SK-N-SH (cell line): ENCODE data around the gene CFAP20.

Experiments
- EP300 ChIP-seq, 2 experiments: IDR thresholded peaks; 2 replicates each; pipeline versions ENCODE4 v1.4.0 to v1.6.1; 2012; ENCODE audit warnings: borderline replicate concordance in 1 of 2, low read depth in 1 of 2, low read length in 1 of 2
- JUND ChIP-seq: IDR thresholded peaks from 2 replicates; pipeline ENCODE4 v1.4.0; 2012
- SIN3A ChIP-seq: IDR thresholded peaks from 2 replicates; pipeline ENCODE4 v1.6.1; 2012; ENCODE audit warnings: low read depth, mild to moderate bottlenecking, low read length, moderate library complexity, borderline replicate concordance
- TCF12 ChIP-seq: IDR thresholded peaks from 2 replicates; pipeline ENCODE4 v1.4.0; 2012
- TF ChIP-seq, protein P1 (sequence below): IDR thresholded peaks from 2 replicates; pipeline ENCODE4 v1.4.0; 2012; ENCODE audit warnings: low read depth, borderline replicate concordance
- TF ChIP-seq, protein P2 (sequence below): fragments of 200-600 bp; sonication (generic); IDR thresholded peaks from 2 replicates; pipeline ENCODE4 v1.6.1; 2017; ENCODE audit warnings: antibody characterized with exemption, mild to moderate bottlenecking, moderate library complexity

DNA sequence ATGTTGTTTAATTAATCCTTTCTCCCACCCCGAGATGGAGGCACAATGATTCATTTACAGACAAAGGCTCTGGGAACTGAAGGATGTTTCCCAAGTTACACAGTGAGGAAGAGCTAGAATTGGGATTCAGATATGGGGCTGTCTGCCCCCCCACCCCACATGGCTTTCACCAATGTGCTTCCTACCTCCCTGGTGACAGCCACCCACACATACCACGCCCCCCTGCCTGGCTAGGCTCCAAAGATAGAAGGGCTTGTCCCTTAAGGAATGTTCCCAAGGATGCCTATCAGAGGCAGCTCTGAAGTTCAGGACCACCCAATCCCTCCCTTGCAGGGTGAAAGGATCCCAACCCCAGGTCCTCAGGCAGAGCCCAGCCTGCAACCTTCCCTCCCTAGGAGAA is 32.9 kb downstream of the CFAP20 start:
- TF ChIP-seq, protein P1, sequence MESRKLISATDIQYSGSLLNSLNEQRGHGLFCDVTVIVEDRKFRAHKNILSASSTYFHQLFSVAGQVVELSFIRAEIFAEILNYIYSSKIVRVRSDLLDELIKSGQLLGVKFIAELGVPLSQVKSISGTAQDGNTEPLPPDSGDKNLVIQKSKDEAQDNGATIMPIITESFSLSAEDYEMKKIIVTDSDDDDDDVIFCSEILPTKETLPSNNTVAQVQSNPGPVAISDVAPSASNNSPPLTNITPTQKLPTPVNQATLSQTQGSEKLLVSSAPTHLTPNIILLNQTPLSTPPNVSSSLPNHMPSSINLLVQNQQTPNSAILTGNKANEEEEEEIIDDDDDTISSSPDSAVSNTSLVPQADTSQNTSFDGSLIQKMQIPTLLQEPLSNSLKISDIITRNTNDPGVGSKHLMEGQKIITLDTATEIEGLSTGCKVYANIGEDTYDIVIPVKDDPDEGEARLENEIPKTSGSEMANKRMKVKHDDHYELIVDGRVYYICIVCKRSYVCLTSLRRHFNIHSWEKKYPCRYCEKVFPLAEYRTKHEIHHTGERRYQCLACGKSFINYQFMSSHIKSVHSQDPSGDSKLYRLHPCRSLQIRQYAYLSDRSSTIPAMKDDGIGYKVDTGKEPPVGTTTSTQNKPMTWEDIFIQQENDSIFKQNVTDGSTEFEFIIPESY: no peak
- TF ChIP-seq JUND (no peak), TCF12 (no peak), EP300 (IDR thresholded peaks at IDR 0.05; ENCODE audit: borderline replicate concordance in 1 of 2, low read depth in 1 of 2, low read length in 1 of 2) (no peak), SIN3A (no peak)
- TF ChIP-seq, protein P2, sequence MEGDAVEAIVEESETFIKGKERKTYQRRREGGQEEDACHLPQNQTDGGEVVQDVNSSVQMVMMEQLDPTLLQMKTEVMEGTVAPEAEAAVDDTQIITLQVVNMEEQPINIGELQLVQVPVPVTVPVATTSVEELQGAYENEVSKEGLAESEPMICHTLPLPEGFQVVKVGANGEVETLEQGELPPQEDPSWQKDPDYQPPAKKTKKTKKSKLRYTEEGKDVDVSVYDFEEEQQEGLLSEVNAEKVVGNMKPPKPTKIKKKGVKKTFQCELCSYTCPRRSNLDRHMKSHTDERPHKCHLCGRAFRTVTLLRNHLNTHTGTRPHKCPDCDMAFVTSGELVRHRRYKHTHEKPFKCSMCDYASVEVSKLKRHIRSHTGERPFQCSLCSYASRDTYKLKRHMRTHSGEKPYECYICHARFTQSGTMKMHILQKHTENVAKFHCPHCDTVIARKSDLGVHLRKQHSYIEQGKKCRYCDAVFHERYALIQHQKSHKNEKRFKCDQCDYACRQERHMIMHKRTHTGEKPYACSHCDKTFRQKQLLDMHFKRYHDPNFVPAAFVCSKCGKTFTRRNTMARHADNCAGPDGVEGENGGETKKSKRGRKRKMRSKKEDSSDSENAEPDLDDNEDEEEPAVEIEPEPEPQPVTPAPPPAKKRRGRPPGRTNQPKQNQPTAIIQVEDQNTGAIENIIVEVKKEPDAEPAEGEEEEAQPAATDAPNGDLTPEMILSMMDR: no peak
